Activated CD4-positive, alpha-beta T cell treated with anti-CD3 and anti-CD28 coated beads, Interleukin-2, amount 50 U/mL, for 16 hours (primary cell): Measurements from ENCODE around the gene FAM217B.
A peak's percentile ranks its signal among the peaks of the same experiment; 100 is the strongest.

ENCODE experiments used
- DNase-seq: peaks from one replicate; pipeline ENCODE4 v3.0.0-alpha.2; 2020

The FAM217B gene

GRCh38 chr20:59983076-59983475 lies 42.9 kb downstream of the FAM217B start:
- no peak for DNase-seq

- no peak for DNase-seq
These were observed 44.4 kb downstream of the FAM217B start for GRCh38 chr20:59984541-59984940.

DNA sequence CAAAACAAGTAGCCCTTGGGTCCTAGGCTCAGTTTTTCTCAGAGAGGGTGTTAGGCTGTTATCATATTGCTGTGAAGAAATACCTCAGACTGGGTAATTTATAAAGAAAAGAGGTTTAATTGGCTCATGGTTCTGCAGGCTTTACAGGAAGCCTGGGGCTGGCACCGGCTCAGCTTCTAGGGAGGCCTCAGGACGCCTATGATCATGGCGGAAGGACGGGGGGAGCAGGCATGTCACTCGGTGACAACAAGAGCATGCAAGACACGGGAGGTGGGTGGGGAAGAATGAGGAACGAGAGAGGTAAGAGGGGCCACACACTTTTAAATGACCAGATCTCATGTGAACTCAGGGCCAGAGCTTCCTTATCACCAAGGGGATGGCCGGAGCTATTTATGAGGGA lies 45.0 kb downstream of the FAM217B start:
- no peak for DNase-seq

- peak; percentile 9 for DNase-seq
These were observed 45.7 kb downstream of the FAM217B start for GRCh38 chr20:59985864-59986263.

DNA sequence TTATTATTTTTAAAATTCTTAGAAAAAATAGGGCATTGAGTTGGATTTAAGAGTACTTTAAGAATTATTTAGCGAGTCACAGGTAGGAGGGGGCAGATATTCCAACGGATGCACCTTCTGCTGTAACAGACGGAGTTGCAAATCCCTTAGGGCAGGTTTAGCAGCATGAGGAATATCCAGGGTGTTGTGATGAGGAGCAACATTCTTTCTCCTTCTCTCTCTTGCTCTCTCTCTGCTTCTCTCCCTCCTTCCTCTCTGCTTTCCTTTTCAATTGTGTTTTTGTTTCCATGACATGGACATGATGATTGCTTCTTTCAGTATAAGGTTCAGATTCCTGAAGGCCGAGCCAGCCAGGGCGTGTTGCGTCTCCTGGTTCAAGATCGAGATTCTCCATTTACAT lies 46.9 kb downstream of the FAM217B start:
- DNase-seq, result no peak

DNA sequence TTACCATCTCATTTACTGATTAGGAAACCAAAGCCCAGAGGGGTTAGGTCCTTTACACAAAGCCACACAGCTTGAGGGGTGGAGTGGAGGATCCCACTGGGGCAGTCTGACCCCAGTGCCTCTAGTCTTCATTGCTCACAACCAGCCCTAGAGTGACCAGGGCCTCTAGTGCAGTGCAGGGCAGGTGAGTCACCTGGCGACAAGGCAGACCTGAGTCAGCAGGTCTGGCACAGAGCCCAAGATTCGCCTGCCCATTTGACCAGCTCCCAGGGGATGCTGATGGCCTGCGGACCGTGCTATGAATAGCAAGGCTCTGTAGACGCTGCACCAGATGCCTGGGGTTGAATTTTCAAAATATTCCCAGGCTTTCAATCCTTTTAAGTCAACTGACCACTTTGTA lies 48.0 kb downstream of the FAM217B start:
- no peak for DNase-seq

DNA sequence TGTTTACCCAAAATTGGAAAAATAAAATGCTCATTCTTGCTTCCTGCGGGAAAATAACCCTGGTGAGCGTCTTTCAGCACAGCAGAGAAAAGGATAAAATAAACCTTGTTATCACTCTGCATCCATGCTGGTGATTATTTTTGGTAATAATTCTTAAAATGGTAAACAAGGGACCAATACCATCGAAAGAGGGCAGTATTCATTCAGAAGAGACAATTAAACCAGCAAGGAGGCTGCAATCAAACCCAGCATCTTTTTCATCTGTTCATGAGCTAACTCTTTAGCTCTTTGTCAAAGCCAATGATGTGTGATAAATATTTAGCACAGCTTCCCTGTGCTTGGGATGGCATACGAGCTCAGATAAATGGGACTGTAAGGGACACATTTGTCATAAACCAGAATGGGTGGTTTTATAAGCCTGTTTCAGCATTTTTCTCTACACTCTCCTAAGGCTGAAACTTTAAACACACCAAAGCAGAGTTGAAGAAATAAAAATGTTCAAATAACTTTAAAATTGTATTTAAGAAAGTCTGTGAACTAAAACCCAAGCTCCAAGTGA lies 52.4 kb downstream of the FAM217B start:
- no peak for DNase-seq

DNA sequence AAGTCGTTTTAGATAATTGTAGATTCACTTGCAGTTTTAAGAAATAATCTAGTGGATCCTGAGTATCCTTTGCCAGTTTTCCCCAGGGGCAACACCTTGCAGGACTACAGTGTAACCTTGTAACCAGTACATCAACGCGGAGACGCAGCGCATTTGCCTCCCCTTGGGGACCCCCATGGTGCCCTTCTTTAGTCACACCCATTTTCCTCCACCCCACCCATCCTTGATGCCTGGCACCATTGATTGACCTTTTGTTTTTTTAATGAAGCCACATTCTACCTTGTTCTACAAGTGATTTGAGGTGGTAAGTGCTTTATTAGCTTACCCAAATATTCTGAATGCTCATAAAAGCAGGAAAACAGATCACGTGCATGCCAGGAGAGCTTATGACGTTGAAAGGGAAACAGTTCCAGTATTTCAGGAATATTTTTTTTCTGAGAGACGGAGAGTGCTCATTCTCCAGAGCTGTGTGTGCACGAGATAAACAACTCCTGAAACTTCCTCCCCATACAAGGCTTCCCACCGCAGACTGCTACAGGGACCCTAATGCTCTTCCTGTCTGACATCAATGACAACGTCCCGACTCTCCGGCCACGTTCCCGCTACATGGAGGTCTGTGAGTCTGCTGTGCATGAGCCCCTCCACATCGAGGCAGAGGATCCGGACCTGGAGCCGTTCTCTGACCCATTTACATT lies 53.7 kb downstream of the FAM217B start:
- DNase-seq, result no peak

DNA sequence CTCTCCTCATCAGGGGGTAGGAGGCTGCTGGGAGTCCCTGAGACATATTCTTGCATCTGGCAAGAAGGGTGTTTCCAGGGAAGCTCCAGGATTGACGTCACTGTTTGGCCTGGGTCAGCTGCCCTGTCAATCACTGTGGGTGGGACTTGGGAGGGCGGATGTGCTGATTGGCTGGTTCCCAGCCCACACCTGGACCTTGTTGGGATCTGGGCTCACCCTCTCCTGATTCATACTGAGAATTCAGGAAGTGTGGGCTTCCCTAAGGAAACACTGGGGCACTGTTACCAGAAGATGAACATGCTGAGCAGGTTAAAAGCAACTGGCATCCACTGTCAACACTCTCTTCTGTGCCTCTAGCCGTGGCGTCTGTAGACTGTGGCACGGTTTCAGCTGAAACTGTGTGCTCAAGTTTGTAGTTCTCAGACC lies 54.5 kb downstream of the FAM217B start:
- DNase-seq, result no peak

GRCh38 chr20:59996108-59996507 lies 55.9 kb downstream of the FAM217B start:
- no peak for DNase-seq

DNA sequence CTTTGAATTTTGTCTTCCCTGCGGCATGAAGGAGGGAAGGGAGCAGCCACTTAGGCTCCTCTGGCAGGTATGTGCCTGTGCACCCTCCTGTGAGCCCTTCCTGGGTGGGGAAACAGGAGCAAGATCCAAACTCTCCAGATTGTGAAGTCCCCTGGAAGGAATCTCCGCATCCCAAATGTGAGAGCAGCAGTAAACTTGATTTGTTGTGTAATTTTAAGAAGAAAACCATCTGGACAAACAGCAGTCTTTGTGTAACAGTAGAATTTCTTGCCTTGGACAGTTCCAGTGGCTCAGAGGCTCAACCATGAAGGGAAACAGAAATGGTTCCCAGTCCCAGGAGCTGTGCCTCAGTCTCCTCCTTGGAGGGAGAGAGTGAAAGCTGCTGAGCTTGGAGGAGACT lies 57.7 kb downstream of the FAM217B start:
- DNase-seq, result no peak
